NCI-H1694 treated with DMSO at 0.1 percent for 48 hours (cell line): ENCODE measurements around the gene WFIKKN1.

Experiments used
- DNase-seq: peaks from one replicate; lab custom pipeline; 2025; lab: John Stamatoyannopoulos, UW

WFIKKN1 gene

GRCh38 chr16:630815-631405 is at the start of gene WFIKKN1:
Gene WFIKKN1, plus strand, starts transcription at chr16:630985. Its CDS starts 269 bp downstream, at chr16:631254.
- DNase-seq = no peak

- DNase-seq = no peak
These were observed 48.6 kb upstream of the WFIKKN1 start for GRCh38 chr16:582218-582613.

GRCh38 chr16:582614-583331 is 48.0 kb upstream of the WFIKKN1 start:
- peak; percentile 6 for DNase-seq

- DNase-seq = peak; percentile 1
These were observed 47.3 kb upstream of the WFIKKN1 start for GRCh38 chr16:583470-583814.

GRCh38 chr16:583815-584591 is 46.8 kb upstream of the WFIKKN1 start:
- peak; percentile 12 for DNase-seq

- DNase-seq = no peak
These were observed 45.4 kb upstream of the WFIKKN1 start for GRCh38 chr16:585351-585750.

- DNase-seq = no peak
These were observed 44.6 kb upstream of the WFIKKN1 start for GRCh38 chr16:586047-586644.

GRCh38 chr16:586645-587590 is 43.9 kb upstream of the WFIKKN1 start:
- no peak for DNase-seq

GRCh38 chr16:588639-588888 is 42.2 kb upstream of the WFIKKN1 start:
- DNase-seq = peak; percentile 4

- DNase-seq = peak; percentile 83
These were observed 41.7 kb upstream of the WFIKKN1 start for GRCh38 chr16:588889-589657.

GRCh38 chr16:589658-590187 is 41.1 kb upstream of the WFIKKN1 start, which contains the start of gene RAB40C:
Gene RAB40C, plus strand, starts transcription at chr16:590066. Its CDS starts 226 bp downstream, at chr16:590292.
- DNase-seq = peak; percentile 81

GRCh38 chr16:590188-590814 is 40.5 kb upstream of the WFIKKN1 start:
- DNase-seq = no peak

- no peak for DNase-seq
These were observed 40.0 kb upstream of the WFIKKN1 start for GRCh38 chr16:590815-591200.

GRCh38 chr16:591231-591630 is 39.6 kb upstream of the WFIKKN1 start:
- no peak for DNase-seq

GRCh38 chr16:591892-592517 is 38.8 kb upstream of the WFIKKN1 start:
- no peak for DNase-seq

- peak; percentile 21 for DNase-seq
These were observed 38.1 kb upstream of the WFIKKN1 start for GRCh38 chr16:592518-593306.

- no peak for DNase-seq
These were observed 37.4 kb upstream of the WFIKKN1 start for GRCh38 chr16:593406-593805.

- no peak for DNase-seq
These were observed 37.0 kb upstream of the WFIKKN1 start for GRCh38 chr16:593807-594206.

- DNase-seq = no peak
These were observed 35.7 kb upstream of the WFIKKN1 start for GRCh38 chr16:595094-595528.
